GM13976 (cell line): ENCODE results near the gene SOHLH1.

Experiments
- DNase-seq: peaks from one replicate; pipeline ENCODE4 v3.0.0; 2012; ENCODE audit warnings: low spot score
- CTCF ChIP-seq: IDR thresholded peaks from 2 replicates; pipeline ENCODE4 v1.5.1; 2012; ENCODE audit warnings: borderline replicate concordance, mild to moderate bottlenecking; ENCODE audit not compliant: insufficient read depth; ENCODE audit errors: extremely low read depth, missing control alignments, control extremely low read depth
- in situ Hi-C: fragments of 300-500 bp; cut with MboI; formaldehyde crosslinking; loops from one replicate; pipeline ENCODE4 v1.12.0; 2022; ENCODE audit warnings: low sequenced_read_pairs, mixed read lengths, inconsistent platforms; ENCODE audit not compliant: unreplicated experiment

Gene SOHLH1

GRCh38 chr9:135698767-135699166 is 514 bp downstream of the SOHLH1 start:
- in situ Hi-C loops = no loop called here
- no peak for TF ChIP-seq CTCF

GRCh38 chr9:135698236-135698635 is 1.0 kb downstream of the SOHLH1 start:
- TF ChIP-seq CTCF = no peak
- in situ Hi-C loops = no loop called here
- DNase-seq = no peak

More at GRCh38 chr9:135698767-135699166, 514 bp downstream of the SOHLH1 start:
- DNase-seq = no peak

- no peak for TF ChIP-seq CTCF
- DNase-seq = no peak
- in situ Hi-C loops = no loop called here
Measured at GRCh38 chr9:135697226-135697625, 2.1 kb downstream of the SOHLH1 start.

GRCh38 chr9:135696446-135696845 is 2.8 kb downstream of the SOHLH1 start:
- TF ChIP-seq CTCF = no peak
- in situ Hi-C loops = no loop called here
- no peak for DNase-seq

- in situ Hi-C loops = no loop called here
- DNase-seq = no peak
- no peak for TF ChIP-seq CTCF
Measured at GRCh38 chr9:135695642-135696041, 3.6 kb downstream of the SOHLH1 start.

GRCh38 chr9:135695036-135695435 is 4.2 kb downstream of the SOHLH1 start:
- DNase-seq = no peak
- in situ Hi-C loops = no loop called here
- no peak for TF ChIP-seq CTCF

- no peak for DNase-seq
- in situ Hi-C loops = no loop called here
- TF ChIP-seq CTCF = no peak
Measured at GRCh38 chr9:135694414-135694813, 4.9 kb downstream of the SOHLH1 start.
